GM12878 (cell line): ENCODE data around the gene TBC1D30. TPM values are rescaled to one million over a fixed set of nuclear protein-coding genes. Genes with fewer than 3 reads are reported as not detected.

Experiments
- BCLAF1 ChIP-seq: fragments of 450-650 bp; IDR thresholded peaks from 2 replicates; pipeline ENCODE4 v1.6.1; 2017; ENCODE audit warnings: antibody characterized with exemption, mild to moderate bottlenecking, moderate library complexity
- BMI1 ChIP-seq: fragments of 450-650 bp; IDR thresholded peaks from 2 replicates; pipeline ENCODE4 v1.6.1; 2016; ENCODE audit warnings: mild to moderate bottlenecking, moderate library complexity, borderline replicate concordance
- ESRRA ChIP-seq: IDR thresholded peaks from 2 replicates; pipeline ENCODE4 v1.6.1; 2012; ENCODE audit warnings: mild to moderate bottlenecking, low read length, improper control_type of control experiment
- KLF5 ChIP-seq: fragments of 450-650 bp; IDR thresholded peaks from 2 replicates; pipeline ENCODE4 v1.6.1; 2014; ENCODE audit warnings: mild to moderate bottlenecking; ENCODE audit not compliant: partially characterized antibody
- PKNOX1 ChIP-seq: fragments of 450-650 bp; IDR thresholded peaks from 2 replicates; pipeline ENCODE4 v1.6.1; 2016; ENCODE audit warnings: mild to moderate bottlenecking
- POLR2AphosphoS2 ChIP-seq: IDR thresholded peaks from 2 replicates; pipeline ENCODE4 v1.6.1; 2011; ENCODE audit warnings: low read depth, mild to moderate bottlenecking, low read length, improper control_type of control experiment, moderate library complexity
- polyA plus RNA-seq, 11 experiments: library from polyadenylated mRNA; depleted of rRNA in 4 of 11; unstranded in 6 of 11; stranded (reverse) in 5 of 11; fragments of >200 nt; fragmentation: Nextera tagmentation in 4 of 11; fragmentation: Illumina TruSeq in 1 of 11; extraction: Ambion mirVana in 4 of 11; extraction: Trizol in 1 of 11; gene quantifications; 1 replicate in 1 of 11; 2 replicates in 10 of 11; pipeline versions ENCODE4 v1.2.1 to v1.2.3, GENCODE V29; 2011 to 2016; ENCODE audit warnings: inconsistent platforms in 2 of 11, missing spikeins in 2 of 11, low read depth in 1 of 11
- total RNA-seq, 4 experiments: library from RNA; depleted of rRNA in 3 of 4; stranded (reverse); fragments of >200 nt in 3 of 4; fragmentation: Illumina TruSeq in 1 of 4; extraction: Trizol in 1 of 4; gene quantifications; 2 replicates each; pipeline versions ENCODE4 v1.2.1 to v1.2.3, GENCODE V29; 2013 to 2021
- TF ChIP-seq, protein P1 (sequence below): IDR thresholded peaks from 2 replicates; pipeline ENCODE4 v1.6.1; 2011; ENCODE audit warnings: borderline replicate concordance, low read depth, mild to moderate bottlenecking, moderate library complexity, low read length; ENCODE audit not compliant: insufficient read depth, poor library complexity, severe bottlenecking
- TF ChIP-seq, protein P2 (sequence below): fragments of 450-650 bp; formaldehyde crosslinking; IDR thresholded peaks from 2 replicates; pipeline ENCODE4 v1.4.0; 2020; ENCODE audit warnings: mild to moderate bottlenecking, moderate library complexity

The TBC1D30 gene
- total and polyA plus RNA-seq, 10 of the 15 experiments (the other 5 are each of a cell fraction or from before 2014, with no cell fraction given) = 1.2 to 23.3 (median 11.1) TPM

DNA sequence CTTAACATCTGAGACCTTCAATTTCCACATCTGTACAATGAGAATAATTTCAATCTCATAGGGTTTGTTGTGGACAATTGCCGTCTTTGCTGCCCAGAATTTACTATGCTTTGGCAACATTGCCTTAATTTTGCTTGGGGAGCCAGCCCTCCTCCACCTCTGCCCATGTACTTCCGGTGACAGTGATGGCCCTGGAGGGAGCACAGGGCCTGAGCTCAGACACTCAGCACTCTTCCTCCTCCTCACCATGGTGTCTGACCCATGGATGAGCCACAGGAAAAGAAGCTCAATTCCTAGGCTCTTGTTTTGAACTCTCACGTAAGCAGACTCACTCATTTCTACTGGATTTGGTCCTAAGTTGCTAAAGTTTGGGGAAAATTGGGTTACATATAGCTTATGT is 58.2 kb downstream of the TBC1D30 start (continued):
- TF ChIP-seq, protein P1, sequence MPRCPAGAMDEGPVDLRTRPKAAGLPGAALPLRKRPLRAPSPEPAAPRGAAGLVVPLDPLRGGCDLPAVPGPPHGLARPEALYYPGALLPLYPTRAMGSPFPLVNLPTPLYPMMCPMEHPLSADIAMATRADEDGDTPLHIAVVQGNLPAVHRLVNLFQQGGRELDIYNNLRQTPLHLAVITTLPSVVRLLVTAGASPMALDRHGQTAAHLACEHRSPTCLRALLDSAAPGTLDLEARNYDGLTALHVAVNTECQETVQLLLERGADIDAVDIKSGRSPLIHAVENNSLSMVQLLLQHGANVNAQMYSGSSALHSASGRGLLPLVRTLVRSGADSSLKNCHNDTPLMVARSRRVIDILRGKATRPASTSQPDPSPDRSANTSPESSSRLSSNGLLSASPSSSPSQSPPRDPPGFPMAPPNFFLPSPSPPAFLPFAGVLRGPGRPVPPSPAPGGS = no peak
- no peak for TF ChIP-seq BMI1
- TF ChIP-seq, protein P2, sequence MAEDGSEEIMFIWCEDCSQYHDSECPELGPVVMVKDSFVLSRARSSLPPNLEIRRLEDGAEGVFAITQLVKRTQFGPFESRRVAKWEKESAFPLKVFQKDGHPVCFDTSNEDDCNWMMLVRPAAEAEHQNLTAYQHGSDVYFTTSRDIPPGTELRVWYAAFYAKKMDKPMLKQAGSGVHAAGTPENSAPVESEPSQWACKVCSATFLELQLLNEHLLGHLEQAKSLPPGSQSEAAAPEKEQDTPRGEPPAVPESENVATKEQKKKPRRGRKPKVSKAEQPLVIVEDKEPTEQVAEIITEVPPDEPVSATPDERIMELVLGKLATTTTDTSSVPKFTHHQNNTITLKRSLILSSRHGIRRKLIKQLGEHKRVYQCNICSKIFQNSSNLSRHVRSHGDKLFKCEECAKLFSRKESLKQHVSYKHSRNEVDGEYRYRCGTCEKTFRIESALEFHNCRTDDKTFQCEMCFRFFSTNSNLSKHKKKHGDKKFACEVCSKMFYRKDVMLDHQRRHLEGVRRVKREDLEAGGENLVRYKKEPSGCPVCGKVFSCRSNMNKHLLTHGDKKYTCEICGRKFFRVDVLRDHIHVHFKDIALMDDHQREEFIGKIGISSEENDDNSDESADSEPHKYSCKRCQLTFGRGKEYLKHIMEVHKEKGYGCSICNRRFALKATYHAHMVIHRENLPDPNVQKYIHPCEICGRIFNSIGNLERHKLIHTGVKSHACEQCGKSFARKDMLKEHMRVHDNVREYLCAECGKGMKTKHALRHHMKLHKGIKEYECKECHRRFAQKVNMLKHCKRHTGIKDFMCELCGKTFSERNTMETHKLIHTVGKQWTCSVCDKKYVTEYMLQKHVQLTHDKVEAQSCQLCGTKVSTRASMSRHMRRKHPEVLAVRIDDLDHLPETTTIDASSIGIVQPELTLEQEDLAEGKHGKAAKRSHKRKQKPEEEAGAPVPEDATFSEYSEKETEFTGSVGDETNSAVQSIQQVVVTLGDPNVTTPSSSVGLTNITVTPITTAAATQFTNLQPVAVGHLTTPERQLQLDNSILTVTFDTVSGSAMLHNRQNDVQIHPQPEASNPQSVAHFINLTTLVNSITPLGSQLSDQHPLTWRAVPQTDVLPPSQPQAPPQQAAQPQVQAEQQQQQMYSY = no peak
- 0 out of 2 replicates have a peak, but pooled peaks have one; percentile 41 for TF ChIP-seq POLR2AphosphoS2
- no peak for TF ChIP-seq ESRRA
- TF ChIP-seq BCLAF1 = no peak
- TF ChIP-seq PKNOX1 = peak; percentile 54
- TF ChIP-seq KLF5 = no peak
- TF ChIP-seq, all 136 proteins: peak for 5
